Measurements from ENCODE around the gene PLA2G3. TPM values are rescaled to one million over a fixed set of nuclear protein-coding genes. Genes with fewer than 3 reads are reported as not detected.
"Not testable (repeated sequence)": the region's sequence is repeated elsewhere in the genome, so short reads cannot be mapped to it uniquely, and the experiment has no call there.

The PLA2G3 gene
- polyA plus RNA-seq, 2 of the 4 experiments (the other 2 are of a cell fraction): not detected

GRCh38 chr22:31112547-31113091, 27.7 kb downstream of the PLA2G3 start:
- CTCF ChIA-PET: interaction anchor here (0.6 to 1.2 kb wide), 2 partner anchors 15 to 247 kb away, joined by 3 read pairs; no protein-coding TSS in a partner anchor

GRCh38 chr22:31107894-31108218, 32.5 kb downstream of the PLA2G3 start:
- 0 out of 3 replicates have a peak, but pooled peaks have one; percentile 1 for TF ChIP-seq SMC3 (IDR thresholded peaks at IDR 0.05)
- TF ChIP-seq PHF8 (IDR thresholded peaks at IDR 0.05; ENCODE audit: borderline replicate concordance, low read depth): no peak
- TF ChIP-seq CTCF (IDR thresholded peaks at IDR 0.05): peak; percentile 29; the same call in 2 of the 3 replicates
- Histone ChIP-seq H3K9me3 (no peaks in the 10 kb centered on the region), H3K4me1 (peaks cover 2% of the 10 kb centered on the region; the same call in 2 of the 3 replicates), H3K4me3 (peak overlapping the region; percentile 27), H3K27ac (peak overlapping the region; percentile 48 to 77), H3K4me2 (peak overlapping the region; percentile 71)
- CTCF ChIA-PET: interaction anchor here (0.6 to 3.9 kb wide), 39 partner anchors 8 to 344 kb away, joined by 3 to 50 read pairs (median 6); partner anchors contain the start of genes INPP5J, PLA2G3 and RNF185
- FAIRE-seq: no peak
- POLR2A ChIA-PET: interaction anchor here (0.6 to 1.0 kb wide), 4 partner anchors 15 to 124 kb away, joined by 3 to 8 read pairs (median 4); partner anchors contain the start of genes INPP5J and SMTN
- peak; percentile 26 to 41 for ATAC-seq
- DNase-seq (ENCODE audit: low read depth in 1 of 2, low spot score in 1 of 2): no peak
- WGBS (ENCODE audit: missing lambda C conversion rate): 1% methylated on average over 5 of the region's 5 CpGs

More at GRCh38 chr22:31112547-31113091, 27.7 kb downstream of the PLA2G3 start:
- H3K27ac ChIP-seq; H3K4me1 ChIP-seq; POLR2A ChIA-PET; FAIRE-seq; ATAC-seq; H3K4me3 ChIP-seq; H3K9me3 ChIP-seq; H3K4me2 ChIP-seq; DNase-seq (ENCODE audit: low read depth in 1 of 2, low spot score in 1 of 2): not testable (repeated sequence)
- peak; percentile 11 for TF ChIP-seq MAFK (IDR thresholded peaks at IDR 0.05; ENCODE audit: partially characterized antibody)
- 57% methylated on average over 6 of the region's 7 CpGs for WGBS (ENCODE audit: missing lambda C conversion rate)

- FAIRE-seq (no peak), DNase-seq (ENCODE audit: low read depth in 1 of 2, low spot score in 1 of 2) (peak; percentile 80 to 96), ATAC-seq (peak; percentile 94 to 98)
- TF ChIP-seq TP53 (CRISPR knock-in tag; IDR thresholded peaks at IDR 0.05) (no peak), E2F6 (IDR thresholded peaks at IDR 0.05; ENCODE audit: borderline replicate concordance, low read depth) (0 out of 2 replicates have a peak, but pooled peaks have one; percentile 30), POLR2A (IDR thresholded peaks at IDR 0.05; ENCODE audit: low read length) (peak; percentile 55), PBX3 (IDR thresholded peaks at IDR 0.05) (no peak), POLR2AphosphoS2 (conservative IDR thresholded peaks at IDR 0.05; ENCODE audit: low read length) (no peak), TFCP2L1 (CRISPR knock-in tag; IDR thresholded peaks at IDR 0.05) (no peak), RAD21 (conservative IDR thresholded peaks at IDR 0.05 in 1 of 2, IDR thresholded peaks at IDR 0.05 in 1 of 2) (peak; percentile 74 to 84), ZC3H11A (IDR thresholded peaks at IDR 0.05) (no peak), JUN (IDR thresholded peaks at IDR 0.05) (0 out of 5 replicates have a peak, but pooled peaks of 1 of the 2 experiments have one; percentile 34), PHF8 (IDR thresholded peaks at IDR 0.05; ENCODE audit: borderline replicate concordance, low read depth) (peak; percentile 72; the same call in 1 of the 2 replicates), MAZ (IDR thresholded peaks at IDR 0.05; ENCODE audit: borderline replicate concordance, low read depth, low read length) (no peak), KDM5A (IDR thresholded peaks at IDR 0.05) (0 out of 2 replicates have a peak, but pooled peaks have one; percentile 28), MAFK (IDR thresholded peaks at IDR 0.05; ENCODE audit: partially characterized antibody) (no peak), ESRRA (IDR thresholded peaks at IDR 0.05; ENCODE audit: borderline replicate concordance, low read length) (no peak), SMC3 (IDR thresholded peaks at IDR 0.05) (peak; percentile 87), CTCF (IDR thresholded peaks at IDR 0.05) (peak; percentile 77)
- Histone ChIP-seq H3K4me1 (peaks cover 7% of the 10 kb centered on the region), H3K4me2 (peak within 1 kb of the TSS; percentile 79), H3K9me3 (no peaks in the 10 kb centered on the region), H3K4me3 (peak within 1 kb of the TSS; percentile 66), H3K27ac (peak within 1 kb of the TSS; percentile 78 to 91)
- POLR2A ChIA-PET: interaction anchor here (0.6 to 1.0 kb wide), 7 partner anchors 10 to 139 kb away, joined by 3 to 8 read pairs (median 3); partner anchors contain the start of genes INPP5J, MORC2 and SMTN
- CTCF ChIA-PET: interaction anchor here (0.6 to 3.9 kb wide), 44 partner anchors 8 to 536 kb away, joined by 3 to 50 read pairs (median 4); partner anchors contain the start of genes INPP5J, PLA2G3 and RNF185
- under 1% methylated on average over 12 of the region's 67 CpGs for WGBS (ENCODE audit: missing lambda C conversion rate)
Measured at GRCh38 chr22:31107178-31107893, 33.0 kb downstream of the PLA2G3 start, which contains the start of gene SELENOM. Gene SELENOM, minus strand, starts transcription at chr22:31107568. Its CDS starts 63 bp downstream, at chr22:31107505.

All from A549 (cell line).